Activated CD8-positive, alpha-beta memory T cell treated with anti-CD3 and anti-CD28 coated beads, Interleukin-2, amount 50 U/mL, for 24 hours (primary cell): ENCODE data around the gene CFAP90.

Experiments used
- DNase-seq: peaks from one replicate; pipeline ENCODE4 v3.0.0-alpha.2; 2020; ENCODE audit errors: extremely low read depth

CFAP90 gene

DNA sequence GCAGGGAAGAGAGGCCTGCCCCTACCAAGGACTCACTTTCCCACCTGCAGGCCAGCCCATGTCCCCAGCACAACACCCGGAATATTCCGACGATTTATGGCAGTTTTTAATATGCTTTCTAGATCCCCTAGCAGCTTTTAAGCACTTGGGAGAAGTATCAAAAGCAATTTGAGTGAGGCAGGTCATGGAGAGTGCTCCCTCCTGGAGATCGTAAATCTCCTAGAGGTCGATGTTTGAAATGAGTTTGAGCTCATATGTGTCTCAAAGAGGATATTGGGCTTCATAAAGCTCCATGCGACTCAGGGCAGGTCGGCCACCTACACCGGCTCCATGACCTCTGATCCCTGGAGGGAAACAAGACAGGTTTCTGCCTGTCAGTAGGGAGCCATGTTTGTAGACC, 27.3 kb downstream of the CFAP90 start:
- DNase-seq: no peak

DNA sequence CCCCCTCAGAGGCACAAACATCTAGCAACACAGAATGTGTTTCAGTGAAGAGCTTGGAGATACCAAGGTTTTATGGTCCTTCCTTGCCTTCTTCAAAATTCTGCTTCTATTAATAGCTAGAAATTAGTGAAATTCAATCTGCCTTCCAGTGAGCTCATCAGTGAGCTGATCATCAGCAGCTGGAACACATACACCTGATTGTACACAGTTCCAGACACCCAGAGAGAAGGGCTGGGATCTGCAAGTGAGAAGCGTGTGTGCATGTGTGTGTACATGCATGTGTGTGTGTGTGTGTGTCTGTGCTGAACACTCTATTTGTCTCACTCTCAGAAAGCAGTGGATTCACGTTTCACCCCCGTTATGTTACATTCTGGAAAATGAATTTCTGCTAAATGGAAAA, 28.5 kb downstream of the CFAP90 start:
- no peak for DNase-seq

DNA sequence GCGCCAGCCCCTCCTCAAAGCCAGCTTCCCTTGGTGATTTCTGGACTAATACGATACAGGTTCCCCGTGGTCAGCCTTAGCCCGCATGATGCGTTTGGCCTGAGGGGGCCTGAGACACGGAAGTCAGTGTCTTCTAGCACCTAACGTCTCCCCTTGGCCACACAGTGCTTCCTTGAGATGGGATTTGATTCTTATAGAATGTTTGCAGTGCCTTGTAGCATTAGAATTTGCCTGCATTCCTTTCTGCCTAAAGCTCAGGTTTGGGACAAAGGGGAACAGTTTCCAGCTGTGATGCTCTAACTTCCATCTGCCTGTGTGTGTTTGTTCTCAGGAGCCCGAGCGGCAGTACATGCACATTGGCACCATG, 34.4 kb downstream of the CFAP90 start:
- DNase-seq: no peak

DNA sequence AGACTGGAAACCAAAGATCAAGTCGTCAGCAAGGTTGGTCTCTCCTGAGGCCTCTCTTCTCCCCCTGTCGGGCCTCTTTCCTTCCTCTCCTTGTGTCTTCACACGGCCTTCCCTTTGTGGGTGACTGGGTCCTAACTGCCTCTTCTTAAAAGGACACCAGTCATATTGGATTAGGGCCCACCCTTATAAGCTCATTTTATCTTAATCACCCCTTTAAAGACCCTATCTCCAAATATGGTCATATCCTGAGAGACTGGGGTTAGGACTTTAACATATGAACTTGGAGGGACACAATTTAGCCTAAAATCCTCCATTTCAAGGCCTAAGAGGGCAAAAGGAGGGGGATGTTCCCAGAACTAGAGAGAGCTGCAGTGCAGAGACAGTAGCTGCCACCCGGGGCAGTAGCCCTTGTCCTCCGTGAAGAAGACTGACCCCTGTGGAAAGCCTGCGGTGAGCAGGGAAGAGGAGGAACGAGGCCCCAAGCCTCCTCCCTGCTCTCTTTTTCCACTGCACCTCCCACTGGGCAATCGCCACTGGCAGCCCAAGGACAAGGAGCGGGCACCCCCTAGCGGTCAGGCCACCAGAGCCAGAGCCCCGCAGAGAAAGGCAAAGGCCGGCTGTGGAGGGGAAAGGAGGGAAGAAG, 34.9 kb downstream of the CFAP90 start:
- DNase-seq: peak; percentile 17

DNA sequence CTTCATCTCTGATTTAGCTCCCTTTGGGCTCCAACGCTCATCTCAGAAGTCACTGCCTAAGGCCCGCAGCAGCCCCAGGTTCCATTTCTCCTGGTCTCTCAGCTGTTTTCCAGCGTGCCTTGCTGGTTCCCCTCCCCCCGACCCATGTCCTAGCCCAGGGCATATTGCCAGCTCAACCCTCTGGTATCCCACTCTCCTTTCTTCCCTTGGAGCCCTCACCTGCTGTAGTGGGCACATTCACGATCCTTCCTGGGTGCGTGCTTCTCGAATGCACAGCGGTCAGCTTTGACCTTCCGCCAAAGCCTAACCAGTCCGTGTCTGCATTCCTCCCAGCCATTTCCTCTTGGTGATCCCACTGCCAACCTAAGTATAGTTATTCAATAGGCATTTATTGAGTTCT, 36.1 kb downstream of the CFAP90 start:
- no peak for DNase-seq

DNA sequence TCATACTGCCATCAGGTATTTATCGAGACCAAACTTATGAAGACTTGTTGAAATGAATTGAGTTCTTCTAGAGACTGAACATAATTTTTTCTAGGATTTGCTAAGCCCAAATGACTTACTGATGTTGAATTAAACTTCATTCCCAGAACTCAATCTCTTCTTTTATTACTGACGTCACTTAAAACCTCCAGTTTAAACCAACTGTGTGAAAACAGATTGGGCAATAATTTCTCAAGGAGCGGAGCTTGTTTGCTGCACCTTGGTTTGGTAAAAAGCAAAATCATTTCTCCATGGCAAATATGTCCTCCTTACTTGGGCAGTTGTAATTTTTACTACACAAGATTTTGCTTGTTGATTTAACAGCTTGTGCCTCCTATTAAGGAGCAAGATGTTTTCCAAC, 37.4 kb downstream of the CFAP90 start:
- DNase-seq: no peak

DNA sequence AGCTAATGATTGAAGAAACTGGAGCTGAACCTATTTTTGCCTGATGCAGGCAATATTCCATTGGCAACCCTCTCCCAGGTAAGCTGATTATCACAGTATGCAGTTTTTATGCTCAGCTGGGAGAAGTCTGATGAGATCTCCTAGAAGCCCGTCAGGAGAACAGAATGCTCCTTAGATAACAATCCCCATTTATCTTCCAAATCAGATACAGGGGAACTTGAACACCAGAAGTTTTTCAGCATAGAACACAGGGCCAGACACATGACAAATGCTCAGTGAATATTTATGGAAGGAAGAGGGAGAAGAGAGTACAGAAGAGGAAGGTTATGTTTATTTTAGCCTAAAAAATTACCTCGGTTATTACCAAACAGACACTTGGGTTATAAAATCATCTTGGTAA, 37.9 kb downstream of the CFAP90 start:
- DNase-seq: no peak

DNA sequence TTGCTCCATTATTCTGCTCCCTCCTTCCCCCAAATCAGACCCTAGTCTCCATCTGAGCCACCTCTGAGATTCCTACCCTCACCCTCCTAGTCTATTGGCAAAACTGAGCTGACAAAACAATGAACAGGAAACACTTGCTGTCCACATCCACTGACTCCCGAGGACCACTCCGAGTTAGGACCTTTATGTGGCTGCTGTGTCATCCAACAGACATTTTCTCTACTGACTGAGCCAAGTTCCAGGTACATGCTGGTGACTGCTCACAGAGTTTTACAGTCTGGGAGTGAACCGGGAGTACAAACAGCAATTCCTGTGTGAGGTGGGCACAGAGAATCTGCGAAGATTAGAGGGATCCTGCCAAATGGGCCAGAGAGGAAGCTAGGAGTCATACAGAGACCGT, 39.2 kb downstream of the CFAP90 start:
- no peak for DNase-seq

DNA sequence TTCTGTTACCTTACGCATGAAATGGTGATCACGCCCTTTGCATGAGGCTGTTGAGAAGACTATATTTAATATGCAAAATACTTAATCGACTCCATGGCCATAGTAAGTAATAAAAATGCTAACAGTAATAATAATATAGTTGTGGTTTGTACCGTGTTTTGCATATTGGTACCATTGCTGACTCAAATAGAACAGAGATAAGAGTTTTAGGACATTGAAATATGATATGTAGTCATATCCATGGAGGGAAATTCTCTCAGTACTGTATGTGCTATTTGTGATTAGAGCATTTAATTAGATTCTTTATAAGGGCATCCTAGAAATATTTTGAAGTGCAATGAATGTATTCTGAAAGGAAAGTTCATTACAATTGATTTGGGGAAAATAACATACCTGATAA, 41.9 kb downstream of the CFAP90 start:
- no peak for DNase-seq

DNA sequence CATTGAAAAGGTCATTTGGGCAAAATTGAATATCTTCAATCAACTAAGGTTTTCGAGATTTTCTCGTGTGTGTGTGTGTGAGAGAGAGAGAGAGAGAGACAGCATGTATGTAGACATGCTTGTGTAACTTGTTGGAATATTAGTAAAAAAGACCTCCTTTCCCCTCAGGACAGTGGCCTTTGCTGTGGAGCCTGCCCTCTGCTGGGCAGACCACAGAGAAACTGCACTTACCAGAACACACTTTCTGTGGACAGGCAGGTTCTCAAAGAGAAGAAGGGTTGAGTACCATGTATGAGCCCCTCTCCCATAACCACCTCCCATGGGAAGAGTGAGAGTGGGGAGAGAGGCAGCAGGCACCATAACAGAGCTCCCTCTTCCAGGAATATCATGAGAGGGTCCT, 45.6 kb downstream of the CFAP90 start:
- DNase-seq: no peak

DNA sequence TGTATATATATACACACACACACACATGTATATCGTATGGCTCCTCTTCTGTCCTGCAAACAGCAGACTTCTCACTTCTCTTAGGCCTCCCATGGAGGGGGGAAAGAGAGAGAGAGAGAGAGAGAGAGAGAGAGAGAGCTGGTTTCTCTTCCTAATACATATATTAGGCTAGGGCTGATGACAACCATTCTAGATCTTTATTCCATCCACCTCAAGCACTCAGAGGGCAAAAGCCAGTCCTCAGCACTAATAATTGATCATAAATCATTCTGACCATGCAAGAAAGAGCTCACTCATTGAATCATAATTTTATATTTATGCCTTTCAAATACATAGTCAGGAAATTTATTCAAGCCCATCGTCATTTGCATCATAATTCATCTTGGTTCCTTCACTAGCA, 47.0 kb downstream of the CFAP90 start:
- DNase-seq: no peak

DNA sequence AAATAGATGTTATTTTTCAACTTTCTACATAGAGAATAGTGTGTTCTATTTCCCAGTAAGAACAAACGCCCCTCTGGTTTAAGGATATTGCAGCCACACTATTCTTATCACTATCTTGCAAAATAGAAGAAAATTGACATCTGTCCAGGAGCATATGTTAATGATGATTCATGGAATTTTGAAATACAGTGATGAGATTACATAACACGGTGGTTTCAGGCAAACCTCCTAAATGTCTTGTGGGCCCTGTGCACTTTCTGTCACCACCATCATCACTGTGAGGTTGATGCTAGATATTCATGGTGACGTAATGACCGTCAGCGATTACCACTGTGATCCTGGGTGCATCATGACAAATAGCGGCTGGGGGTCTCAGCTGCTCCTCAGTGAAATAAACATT, 48.1 kb downstream of the CFAP90 start:
- no peak for DNase-seq

DNA sequence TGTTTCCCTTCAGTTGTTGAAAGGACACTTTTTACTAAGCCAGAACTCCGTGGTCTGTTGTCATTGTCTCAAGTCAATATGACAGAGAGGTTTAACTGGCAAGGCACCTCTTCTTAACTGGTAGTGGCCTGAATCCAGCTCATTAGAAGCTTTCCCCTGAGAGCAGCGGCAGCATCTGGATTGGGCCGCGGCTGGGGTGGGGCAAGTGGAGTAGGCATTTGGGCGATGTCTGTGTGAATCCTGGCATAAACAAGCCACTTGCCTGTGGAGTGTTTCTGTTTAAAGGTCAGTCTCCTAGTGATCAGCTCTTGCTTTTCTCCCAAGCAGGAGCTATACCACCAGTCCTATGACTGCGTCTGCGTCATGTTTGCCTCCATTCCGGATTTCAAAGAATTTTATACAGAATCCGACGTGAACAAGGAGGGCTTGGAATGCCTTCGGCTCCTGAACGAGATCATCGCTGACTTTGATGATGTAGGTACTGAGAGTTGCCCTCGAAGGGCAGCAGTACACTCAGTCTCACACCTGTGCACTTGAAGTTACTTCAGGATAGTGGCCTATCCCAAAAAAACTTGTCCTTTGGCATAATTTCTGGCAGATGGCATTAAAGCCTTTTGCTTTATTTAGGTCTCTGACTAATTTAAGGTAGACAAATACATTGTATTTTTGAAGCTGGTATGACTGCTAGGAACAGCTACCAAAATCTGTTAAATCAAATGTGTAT, 48.9 kb downstream of the CFAP90 start:
- DNase-seq: no peak

DNA sequence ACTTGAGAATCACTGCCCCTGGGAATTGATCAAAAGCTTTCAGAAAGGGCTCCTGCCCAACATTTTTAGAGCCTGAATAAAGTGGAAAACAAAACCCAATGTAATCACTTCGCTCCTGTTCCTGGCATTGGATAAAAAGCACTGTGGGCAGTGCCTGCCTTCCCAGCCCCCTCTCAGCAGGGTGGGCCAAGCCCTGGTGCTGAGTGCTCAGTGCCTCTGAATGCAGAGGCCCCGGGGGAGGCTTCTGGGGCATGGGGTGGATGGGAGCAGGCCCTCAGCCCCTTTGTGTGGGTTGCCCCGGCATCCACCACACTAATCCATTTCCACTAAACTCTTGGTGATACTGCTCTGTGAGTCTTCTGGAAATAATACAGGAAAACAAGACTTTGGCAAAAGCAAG, 55.6 kb downstream of the CFAP90 start:
- no peak for DNase-seq

DNA sequence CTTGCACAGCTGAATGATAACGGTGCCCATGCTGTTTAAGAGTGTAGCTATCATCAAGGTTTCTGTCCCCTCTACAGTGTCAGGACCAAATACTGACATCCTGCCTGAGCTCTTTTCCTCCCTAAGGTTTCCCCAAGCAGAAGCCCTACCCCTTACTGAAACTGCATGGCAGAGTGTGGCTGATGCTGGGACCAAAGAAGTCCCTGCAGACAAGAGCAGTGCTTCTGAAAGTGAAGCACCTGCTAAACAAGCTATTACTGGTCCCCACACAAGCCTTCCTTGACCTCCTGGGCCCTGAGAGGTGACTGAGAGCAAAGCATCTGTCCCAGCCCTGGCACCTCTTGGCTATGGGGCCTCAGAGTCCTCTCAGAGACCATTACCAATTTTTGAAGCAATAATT, 56.1 kb downstream of the CFAP90 start:
- DNase-seq: no peak

DNA sequence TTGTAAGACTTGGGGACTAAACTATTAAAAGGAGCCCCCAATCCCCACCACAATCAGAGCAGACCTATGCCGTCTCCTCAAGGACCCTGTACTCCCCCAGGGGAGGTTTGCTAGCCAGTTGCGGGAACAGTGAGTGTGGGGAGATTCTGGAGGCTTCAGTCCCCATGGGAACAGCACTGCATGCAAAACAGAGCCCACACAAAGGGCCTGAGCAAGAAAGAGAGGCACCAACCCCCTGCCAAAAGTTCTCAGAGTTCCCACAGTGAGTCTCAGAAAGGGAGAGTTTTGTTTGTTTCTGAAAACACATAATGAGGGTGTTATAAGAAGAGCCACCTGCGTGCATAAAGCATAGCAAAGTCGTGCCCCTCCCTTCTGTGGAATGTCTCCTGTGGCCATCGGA, 56.6 kb downstream of the CFAP90 start:
- no peak for DNase-seq

DNA sequence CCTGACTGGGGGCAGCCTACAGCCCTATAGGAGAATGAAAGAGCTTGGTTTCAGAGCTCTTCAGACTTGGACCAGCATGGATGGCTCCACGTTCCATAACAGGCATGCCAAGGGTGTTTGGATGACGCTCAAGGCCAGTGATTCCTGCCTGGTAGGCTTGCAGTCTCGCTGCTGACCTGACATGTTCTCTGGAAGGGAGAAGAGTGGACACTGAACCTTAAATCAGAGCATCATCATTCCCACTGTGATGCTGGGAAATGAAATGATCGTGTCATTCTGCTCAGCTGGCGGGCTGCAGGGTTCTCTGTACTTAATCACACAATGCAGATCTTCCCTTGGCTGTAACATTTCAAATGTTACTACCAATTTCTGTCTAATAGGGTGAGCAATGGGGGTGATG, 57.0 kb downstream of the CFAP90 start:
- no peak for DNase-seq

DNA sequence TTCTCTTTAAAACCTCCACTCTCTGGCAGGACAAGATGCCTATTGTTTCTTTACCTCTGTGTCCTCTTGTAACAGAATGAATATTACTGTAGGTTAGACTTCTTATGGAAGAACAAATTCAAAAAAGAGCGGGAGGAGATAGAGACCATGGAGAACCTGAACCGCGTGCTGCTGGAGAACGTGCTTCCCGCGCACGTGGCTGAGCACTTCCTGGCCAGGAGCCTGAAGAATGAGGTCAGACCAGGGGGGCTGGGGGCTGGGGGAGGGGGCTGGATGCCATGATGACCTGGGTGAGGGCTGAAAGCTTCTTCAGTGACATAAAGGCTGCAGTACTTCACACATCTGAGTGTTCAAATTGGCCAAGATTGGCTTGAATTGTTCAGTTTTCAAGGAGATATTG, 61.4 kb downstream of the CFAP90 start:
- DNase-seq: no peak

DNA sequence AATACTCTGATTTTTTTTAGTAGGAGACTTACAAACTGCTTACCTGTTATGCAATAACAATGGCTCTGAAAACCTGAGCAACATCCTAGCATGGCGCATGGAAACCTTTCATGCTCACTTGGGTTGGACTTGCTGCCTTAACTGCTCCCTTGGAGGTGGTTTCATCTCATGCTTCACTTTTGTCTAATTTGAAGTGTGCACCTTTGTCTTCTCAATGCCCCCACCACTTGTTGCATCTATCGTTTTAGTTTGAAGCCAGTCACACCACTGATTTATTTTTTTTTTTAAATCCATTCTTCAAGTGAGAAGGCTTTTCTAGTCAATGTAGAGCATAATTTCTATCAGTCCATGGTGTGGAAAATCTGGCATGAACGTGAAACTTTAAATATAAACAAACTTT, 63.2 kb downstream of the CFAP90 start:
- DNase-seq: no peak

DNA sequence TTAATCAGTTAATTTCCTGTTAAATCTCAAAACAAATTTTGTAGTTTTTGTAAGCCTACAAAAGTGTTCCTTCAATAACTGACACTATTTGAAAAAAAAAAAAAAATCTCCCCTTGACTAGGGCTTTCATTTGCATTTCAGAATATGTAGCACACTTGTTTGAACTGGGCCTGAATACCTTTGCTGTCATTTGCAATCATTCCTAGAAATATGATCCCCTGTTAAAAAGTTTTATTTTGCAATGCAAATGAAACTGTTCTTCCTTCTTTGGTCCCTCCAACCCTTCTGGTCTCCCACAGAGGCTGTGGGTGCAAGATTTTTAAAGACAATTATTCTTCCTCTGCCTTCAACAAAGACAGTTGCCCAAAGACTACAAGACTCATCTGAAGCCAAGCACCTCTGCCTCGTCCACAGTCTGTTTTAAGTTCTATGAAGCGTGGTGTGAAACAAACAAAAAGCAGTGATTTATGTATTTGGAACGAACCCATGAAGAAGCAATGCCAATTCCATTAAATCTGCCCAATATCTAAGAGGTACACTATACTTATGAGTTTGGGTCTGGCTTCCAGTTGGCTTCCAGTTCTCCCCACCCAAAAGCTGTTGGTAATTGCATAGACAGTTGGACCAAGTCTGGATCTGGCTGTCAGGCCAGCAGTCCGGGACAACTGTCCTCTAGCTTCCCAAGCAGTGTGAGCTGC, 66.1 kb downstream of the CFAP90 start:
- DNase-seq: no peak

DNA sequence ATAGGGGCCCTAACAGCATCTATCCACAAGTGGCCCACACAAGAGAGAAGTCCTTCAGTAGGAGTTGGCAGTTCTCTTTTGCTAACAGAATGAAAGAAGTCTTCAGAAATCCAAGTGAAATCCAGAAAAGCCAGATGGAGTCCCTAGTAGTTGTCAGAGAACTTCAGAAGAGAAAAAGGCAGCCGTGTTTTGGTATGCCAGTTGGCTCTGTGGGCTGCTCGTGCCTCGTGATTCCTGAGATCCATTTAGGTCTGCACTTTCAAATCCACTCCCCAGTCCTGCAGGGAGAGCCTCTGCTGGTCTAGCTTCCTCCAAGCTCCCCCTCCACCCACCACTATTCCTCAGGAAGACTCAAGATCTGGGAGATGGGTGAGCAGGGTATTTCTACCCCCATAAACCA, 69.0 kb downstream of the CFAP90 start:
- DNase-seq: no peak
